ENCODE measurements around the gene KIFC3. TPM values are rescaled to one million over a fixed set of nuclear protein-coding genes. Genes with fewer than 3 reads are reported as not detected.

The KIFC3 gene
- total and polyA plus RNA-seq, 2 of the 13 experiments (the other 11 are each of a cell fraction or from before 2014, with no cell fraction given) = 42.1 to 45.3 TPM

GRCh38 chr16:57797526-57798266, 4.6 kb downstream of the KIFC3 start (continued):
- TF ChIP-seq, protein P1, sequence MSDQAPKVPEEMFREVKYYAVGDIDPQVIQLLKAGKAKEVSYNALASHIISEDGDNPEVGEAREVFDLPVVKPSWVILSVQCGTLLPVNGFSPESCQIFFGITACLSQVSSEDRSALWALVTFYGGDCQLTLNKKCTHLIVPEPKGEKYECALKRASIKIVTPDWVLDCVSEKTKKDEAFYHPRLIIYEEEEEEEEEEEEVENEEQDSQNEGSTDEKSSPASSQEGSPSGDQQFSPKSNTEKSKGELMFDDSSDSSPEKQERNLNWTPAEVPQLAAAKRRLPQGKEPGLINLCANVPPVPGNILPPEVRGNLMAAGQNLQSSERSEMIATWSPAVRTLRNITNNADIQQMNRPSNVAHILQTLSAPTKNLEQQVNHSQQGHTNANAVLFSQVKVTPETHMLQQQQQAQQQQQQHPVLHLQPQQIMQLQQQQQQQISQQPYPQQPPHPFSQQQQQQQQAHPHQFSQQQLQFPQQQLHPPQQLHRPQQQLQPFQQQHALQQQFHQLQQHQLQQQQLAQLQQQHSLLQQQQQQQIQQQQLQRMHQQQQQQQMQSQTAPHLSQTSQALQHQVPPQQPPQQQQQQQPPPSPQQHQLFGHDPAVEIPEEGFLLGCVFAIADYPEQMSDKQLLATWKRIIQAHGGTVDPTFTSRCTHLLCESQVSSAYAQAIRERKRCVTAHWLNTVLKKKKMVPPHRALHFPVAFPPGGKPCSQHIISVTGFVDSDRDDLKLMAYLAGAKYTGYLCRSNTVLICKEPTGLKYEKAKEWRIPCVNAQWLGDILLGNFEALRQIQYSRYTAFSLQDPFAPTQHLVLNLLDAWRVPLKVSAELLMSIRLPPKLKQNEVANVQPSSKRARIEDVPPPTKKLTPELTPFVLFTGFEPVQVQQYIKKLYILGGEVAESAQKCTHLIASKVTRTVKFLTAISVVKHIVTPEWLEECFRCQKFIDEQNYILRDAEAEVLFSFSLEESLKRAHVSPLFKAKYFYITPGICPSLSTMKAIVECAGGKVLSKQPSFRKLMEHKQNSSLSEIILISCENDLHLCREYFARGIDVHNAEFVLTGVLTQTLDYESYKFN (CRISPR knock-in tag; conservative IDR thresholded peaks at IDR 0.05) = peak; percentile 87
- TF ChIP-seq SALL2 (CRISPR knock-in tag; IDR thresholded peaks at IDR 0.05) = no peak
- TF ChIP-seq ZMYM2 (CRISPR knock-in tag; IDR thresholded peaks at IDR 0.05) = no peak
- no peak for TF ChIP-seq SYNCRIP (IDR thresholded peaks at IDR 0.05; ENCODE audit: insufficient read depth, low read depth, low read length)
- 0 out of 2 replicates have a peak, but pooled peaks have one; percentile 64 for TF ChIP-seq E2F2 (CRISPR knock-in tag; IDR thresholded peaks at IDR 0.05; ENCODE audit: borderline replicate concordance)
- peak; percentile 41 for TF ChIP-seq ZNF772 (CRISPR knock-in tag; IDR thresholded peaks at IDR 0.05)
- TF ChIP-seq, protein P2, sequence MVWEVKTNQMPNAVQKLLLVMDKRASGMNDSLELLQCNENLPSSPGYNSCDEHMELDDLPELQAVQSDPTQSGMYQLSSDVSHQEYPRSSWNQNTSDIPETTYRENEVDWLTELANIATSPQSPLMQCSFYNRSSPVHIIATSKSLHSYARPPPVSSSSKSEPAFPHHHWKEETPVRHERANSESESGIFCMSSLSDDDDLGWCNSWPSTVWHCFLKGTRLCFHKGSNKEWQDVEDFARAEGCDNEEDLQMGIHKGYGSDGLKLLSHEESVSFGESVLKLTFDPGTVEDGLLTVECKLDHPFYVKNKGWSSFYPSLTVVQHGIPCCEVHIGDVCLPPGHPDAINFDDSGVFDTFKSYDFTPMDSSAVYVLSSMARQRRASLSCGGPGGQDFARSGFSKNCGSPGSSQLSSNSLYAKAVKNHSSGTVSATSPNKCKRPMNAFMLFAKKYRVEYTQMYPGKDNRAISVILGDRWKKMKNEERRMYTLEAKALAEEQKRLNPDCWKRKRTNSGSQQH (CRISPR knock-in tag; IDR thresholded peaks at IDR 0.05; ENCODE audit: low read depth) = 0 out of 2 replicates have a peak, but pooled peaks have one; percentile 41
- no peak for TF ChIP-seq ADNP (CRISPR knock-in tag; IDR thresholded peaks at IDR 0.05)
- no peak for TF ChIP-seq SP4 (CRISPR knock-in tag; IDR thresholded peaks at IDR 0.05)
- TF ChIP-seq CREB3 (CRISPR knock-in tag; IDR thresholded peaks at IDR 0.05) = no peak
- no peak for TF ChIP-seq ZC3H13 (CRISPR knock-in tag; IDR thresholded peaks at IDR 0.05)
- TF ChIP-seq DPF2 (CRISPR knock-in tag; IDR thresholded peaks at IDR 0.05; ENCODE audit: borderline replicate concordance, low read depth) = 0 out of 2 replicates have a peak, but pooled peaks have one; percentile 27
- no peak for TF ChIP-seq PHF20 (CRISPR knock-in tag; IDR thresholded peaks at IDR 0.05)
- peak; percentile 48; the same call in 1 of the 2 replicates for TF ChIP-seq ZXDC (CRISPR knock-in tag; IDR thresholded peaks at IDR 0.05)
- no peak for TF ChIP-seq ZNF282 (IDR thresholded peaks at IDR 0.05; ENCODE audit: partially characterized antibody)
- TF ChIP-seq MYPOP (CRISPR knock-in tag; IDR thresholded peaks at IDR 0.05) = peak; percentile 70; the same call in 1 of the 2 replicates
- no peak for TF ChIP-seq ZSCAN22 (CRISPR knock-in tag; IDR thresholded peaks at IDR 0.05)

Data from HepG2 (cell line).